Muscle layer of colon (tissue), 2 donors: Measurements from ENCODE around the gene MOK.

ENCODE experiments used
- H3K27ac ChIP-seq: one replicate; pipeline ENCODE4 v1.7.0; 2013; ENCODE audit warnings: low read depth, mild to moderate bottlenecking, low read length, moderate library complexity
- H3K27me3 ChIP-seq, 2 donors: one replicate each; pipeline ENCODE4 v1.7.0; 2013; ENCODE audit warnings: low read length in 2 of 2, mild to moderate bottlenecking in 2 of 2; ENCODE audit not compliant: insufficient read depth in 2 of 2, control insufficient read depth in 1 of 2
- H3K36me3 ChIP-seq: one replicate; pipeline ENCODE4 v1.7.0; 2013; ENCODE audit warnings: mild to moderate bottlenecking, low read length; ENCODE audit not compliant: insufficient read depth
- H3K4me1 ChIP-seq: one replicate; pipeline ENCODE4 v1.7.0; 2013; ENCODE audit warnings: mild to moderate bottlenecking, low read length; ENCODE audit not compliant: insufficient read depth
- H3K4me3 ChIP-seq, 2 donors: one replicate each; pipeline ENCODE4 v1.7.0; 2013; ENCODE audit warnings: low read length in 2 of 2, low read depth in 1 of 2, mild to moderate bottlenecking in 1 of 2, moderate library complexity in 1 of 2
- H3K9ac ChIP-seq: one replicate; pipeline ENCODE4 v1.7.0; 2013; ENCODE audit warnings: low read length
- H3K9me3 ChIP-seq: one replicate; pipeline ENCODE4 v1.7.0; 2013; ENCODE audit warnings: mild to moderate bottlenecking, low read length
- donor health status: abdominal sarcoma.
- donor health status: Adenocarcinoma of cecum.

The MOK gene

DNA sequence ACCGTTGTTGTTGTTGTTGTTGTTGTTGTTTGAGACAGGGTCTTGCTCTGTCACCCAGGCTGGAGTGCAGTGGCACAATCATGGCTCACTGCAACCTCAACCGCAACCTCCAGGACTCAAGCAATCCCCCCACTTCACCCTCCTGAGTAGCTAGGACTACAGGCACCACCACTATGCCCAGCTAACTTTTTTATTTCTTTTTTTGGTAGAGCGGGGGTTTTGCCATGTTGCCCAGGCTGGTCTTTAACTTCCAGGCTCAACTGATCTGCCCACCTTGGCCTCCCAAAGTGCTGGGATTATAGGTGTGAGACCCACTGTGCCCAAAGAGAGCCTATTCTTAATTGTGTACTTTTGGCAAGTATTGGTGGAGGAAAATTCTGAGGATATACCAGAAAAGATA lies 25.7 kb downstream of the MOK start:
- Histone ChIP-seq H3K27ac (no peak overlapping the region), H3K27me3 (no peaks in the 10 kb centered on the region), H3K4me1 (peaks cover 10% of the 10 kb centered on the region), H3K4me3 (no peak overlapping the region), H3K9me3 (no peaks in the 10 kb centered on the region), H3K9ac (no peak overlapping the region), H3K36me3 (peaks cover 5% of the 10 kb centered on the region)

GRCh38 chr14:102278631-102278935 lies 26.4 kb downstream of the MOK start:
- Histone ChIP-seq H3K36me3 (peaks cover 5% of the 10 kb centered on the region), H3K4me1 (peaks cover 10% of the 10 kb centered on the region), H3K9ac (no peak overlapping the region), H3K9me3 (no peaks in the 10 kb centered on the region), H3K4me3 (no peak overlapping the region), H3K27ac (no peak overlapping the region), H3K27me3 (no peaks in the 10 kb centered on the region)

DNA sequence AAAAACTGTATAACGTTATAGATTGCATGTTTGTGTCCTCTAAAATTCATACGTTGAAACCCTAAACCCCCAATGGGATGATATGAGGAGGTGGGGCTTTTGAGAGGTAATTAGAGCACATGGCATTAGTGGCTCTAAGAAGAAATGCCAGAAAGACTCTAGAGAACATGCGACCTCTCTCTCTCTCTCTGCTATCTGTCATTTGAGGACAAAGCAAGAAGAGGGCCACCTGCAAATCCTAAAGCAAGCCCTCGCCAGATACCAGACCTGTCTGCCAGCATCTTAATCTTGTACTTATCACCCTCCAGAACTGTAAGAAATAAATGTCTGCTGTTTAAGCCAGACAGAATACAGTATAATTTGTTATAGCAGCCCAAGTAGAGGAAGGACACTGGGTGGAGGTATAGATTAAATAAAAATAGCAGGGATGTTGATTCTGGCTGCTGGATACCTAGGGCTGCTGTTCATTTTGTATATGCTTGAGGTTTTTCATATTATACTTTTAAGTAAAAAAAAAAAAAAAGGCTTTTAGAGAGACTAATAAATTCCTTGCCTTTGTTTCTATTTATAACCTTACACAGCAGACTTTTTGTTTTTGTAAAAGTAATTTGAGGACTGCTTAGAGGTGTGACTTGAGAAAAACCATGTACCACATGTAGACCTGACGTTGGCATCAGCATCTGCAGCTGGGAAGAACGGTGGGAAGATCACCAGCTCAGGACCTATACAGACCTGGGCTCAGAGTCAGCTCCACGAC lies 26.9 kb downstream of the MOK start:
- no peaks in the 10 kb centered on the region for H3K9me3 ChIP-seq
- H3K4me1 ChIP-seq, result peaks cover 10% of the 10 kb centered on the region
- no peak overlapping the region for H3K4me3 ChIP-seq
- peaks cover 5% of the 10 kb centered on the region for H3K36me3 ChIP-seq
- H3K27me3 ChIP-seq, result no peaks in the 10 kb centered on the region
- H3K9ac ChIP-seq, result no peak overlapping the region
- H3K27ac ChIP-seq, result no peak overlapping the region

GRCh38 chr14:102275866-102276265 lies 29.1 kb downstream of the MOK start:
- no peak overlapping the region for H3K27ac ChIP-seq
- H3K27me3 ChIP-seq, result no peaks in the 10 kb centered on the region
- no peak overlapping the region for H3K4me3 ChIP-seq
- H3K4me1 ChIP-seq, result peaks cover 10% of the 10 kb centered on the region
- no peaks in the 10 kb centered on the region for H3K36me3 ChIP-seq
- H3K9ac ChIP-seq, result no peak overlapping the region
- H3K9me3 ChIP-seq, result no peaks in the 10 kb centered on the region

- Histone ChIP-seq H3K4me3 (no peak overlapping the region), H3K4me1 (no peaks in the 10 kb centered on the region), H3K9me3 (no peaks in the 10 kb centered on the region), H3K36me3 (no peaks in the 10 kb centered on the region), H3K9ac (no peak overlapping the region), H3K27me3 (no peaks in the 10 kb centered on the region), H3K27ac (no peak overlapping the region)
These were observed 32.6 kb downstream of the MOK start for GRCh38 chr14:102272392-102272791.

DNA sequence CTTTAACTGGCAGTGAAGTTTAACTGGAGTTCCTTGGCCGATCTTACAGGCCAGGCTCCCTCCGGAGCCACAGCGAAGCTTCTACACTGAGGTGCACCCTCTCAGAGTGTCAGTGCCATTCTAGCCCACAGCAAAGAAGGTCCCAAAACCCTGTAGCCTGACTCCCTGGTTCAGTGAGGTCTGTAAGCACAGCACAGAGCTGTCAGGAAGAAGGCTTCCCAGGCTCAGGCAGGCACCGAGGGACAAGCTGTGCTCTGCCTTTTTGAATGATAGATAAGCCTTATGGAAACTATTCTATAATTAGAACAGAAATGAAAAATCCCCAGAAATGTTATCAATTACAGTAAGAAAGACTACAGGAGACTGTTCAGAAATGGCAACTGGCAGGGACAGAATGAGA lies 40.2 kb downstream of the MOK start:
- Histone ChIP-seq H3K9ac (no peak overlapping the region), H3K36me3 (no peaks in the 10 kb centered on the region), H3K27ac (no peak overlapping the region), H3K9me3 (no peaks in the 10 kb centered on the region), H3K4me3 (no peak overlapping the region), H3K4me1 (no peaks in the 10 kb centered on the region), H3K27me3 (no peaks in the 10 kb centered on the region)

DNA sequence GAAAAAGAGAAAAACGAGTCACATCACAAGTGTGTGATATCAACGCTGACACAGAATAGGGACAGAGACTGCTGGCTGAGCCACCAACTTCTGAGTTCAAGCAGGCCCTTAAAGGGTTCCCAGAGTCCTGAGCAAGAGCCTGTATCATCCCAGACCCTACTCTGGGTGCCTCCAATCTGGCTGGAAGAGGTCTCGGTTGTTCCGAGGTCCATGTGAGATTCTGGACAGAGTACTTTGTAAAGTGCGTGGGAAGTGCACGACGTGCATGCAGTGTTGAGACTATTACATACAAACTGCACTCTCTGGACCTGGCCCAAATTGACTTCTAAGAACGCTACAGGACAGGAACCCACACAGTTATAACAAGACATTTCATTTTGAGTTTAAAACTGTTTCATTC lies 40.6 kb downstream of the MOK start:
- no peaks in the 10 kb centered on the region for H3K27me3 ChIP-seq
- H3K9ac ChIP-seq, result no peak overlapping the region
- H3K9me3 ChIP-seq, result no peaks in the 10 kb centered on the region
- no peaks in the 10 kb centered on the region for H3K4me1 ChIP-seq
- no peaks in the 10 kb centered on the region for H3K36me3 ChIP-seq
- no peak overlapping the region for H3K27ac ChIP-seq
- H3K4me3 ChIP-seq, result no peak overlapping the region

DNA sequence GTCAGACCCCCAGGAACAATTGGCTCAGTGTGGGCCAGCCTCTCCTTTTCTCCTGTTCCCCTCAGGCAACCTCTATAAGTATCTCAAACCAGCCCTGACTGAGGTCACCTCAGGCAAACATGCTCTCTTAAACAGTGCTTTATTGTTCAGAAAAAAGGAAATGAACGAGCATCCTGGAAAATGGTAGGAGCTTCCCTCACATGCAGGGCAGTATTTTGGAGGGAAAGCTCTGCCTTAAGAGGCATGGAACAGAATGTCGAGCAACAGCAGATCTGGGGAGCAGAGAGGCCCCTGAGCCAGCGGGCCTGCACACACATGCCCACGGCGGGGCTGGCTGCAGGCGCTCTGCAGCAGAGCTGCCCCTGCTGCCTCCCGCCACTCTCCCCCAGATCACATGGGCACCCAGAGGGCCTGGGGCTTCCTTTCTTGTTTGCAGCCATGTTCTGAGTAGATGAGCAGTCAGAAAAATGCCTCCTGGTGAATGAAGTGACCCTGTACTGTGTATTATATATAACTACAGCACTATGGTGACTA lies 42.0 kb downstream of the MOK start:
- Histone ChIP-seq H3K9me3 (no peaks in the 10 kb centered on the region), H3K36me3 (no peaks in the 10 kb centered on the region), H3K27me3 (no peaks in the 10 kb centered on the region), H3K4me3 (no peak overlapping the region), H3K4me1 (no peaks in the 10 kb centered on the region), H3K9ac (no peak overlapping the region), H3K27ac (no peak overlapping the region)

DNA sequence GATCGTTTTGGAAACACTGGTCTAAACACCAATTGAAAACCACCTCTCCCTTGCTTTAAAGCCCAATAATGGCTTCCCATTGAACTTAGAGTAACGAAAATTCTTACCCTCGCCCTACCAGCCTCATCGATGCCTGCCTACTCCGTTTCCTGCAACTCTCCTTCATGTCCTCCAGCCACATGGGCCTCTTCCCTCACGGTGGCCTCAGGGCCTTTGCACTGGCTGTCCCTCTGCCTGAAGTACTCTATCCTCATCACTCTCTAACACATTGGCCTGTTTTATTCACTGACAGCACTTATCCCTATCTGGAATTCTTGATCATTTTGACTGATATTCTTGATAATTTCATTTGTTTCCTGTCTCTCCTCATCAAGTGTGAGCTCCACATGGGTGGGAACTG lies 46.8 kb downstream of the MOK start:
- Histone ChIP-seq H3K9me3 (no peaks in the 10 kb centered on the region), H3K27me3 (no peaks in the 10 kb centered on the region), H3K36me3 (no peaks in the 10 kb centered on the region), H3K4me3 (no peak overlapping the region), H3K9ac (no peak overlapping the region), H3K4me1 (no peaks in the 10 kb centered on the region), H3K27ac (no peak overlapping the region)

DNA sequence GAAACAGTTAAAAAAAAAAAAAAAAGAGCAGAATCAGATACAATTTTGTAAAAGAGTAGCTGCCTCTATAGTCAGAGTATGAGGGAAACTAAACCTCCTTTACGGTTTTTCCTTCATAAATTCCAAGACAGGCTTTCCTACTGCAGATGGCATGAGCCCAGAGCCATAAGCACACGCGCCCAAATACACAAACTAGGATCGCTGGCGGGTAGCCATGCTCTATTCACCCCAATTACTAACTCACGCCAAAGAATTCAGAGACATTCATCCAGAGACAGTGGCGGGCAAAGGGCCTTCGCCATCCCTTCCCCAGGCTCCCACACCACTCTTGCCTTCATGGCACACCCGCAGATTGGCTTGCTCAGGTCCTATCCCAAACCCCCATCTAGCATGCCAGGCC lies 48.2 kb downstream of the MOK start:
- H3K4me3 ChIP-seq, result no peak overlapping the region
- H3K27ac ChIP-seq, result no peak overlapping the region
- no peaks in the 10 kb centered on the region for H3K9me3 ChIP-seq
- no peaks in the 10 kb centered on the region for H3K27me3 ChIP-seq
- no peaks in the 10 kb centered on the region for H3K36me3 ChIP-seq
- no peaks in the 10 kb centered on the region for H3K4me1 ChIP-seq
- no peak overlapping the region for H3K9ac ChIP-seq

GRCh38 chr14:102255401-102256190 lies 49.4 kb downstream of the MOK start:
- Histone ChIP-seq H3K9ac (no peak overlapping the region), H3K27me3 (no peaks in the 10 kb centered on the region), H3K4me1 (no peaks in the 10 kb centered on the region), H3K9me3 (no peaks in the 10 kb centered on the region), H3K36me3 (peaks cover 7% of the 10 kb centered on the region), H3K4me3 (no peak overlapping the region), H3K27ac (no peak overlapping the region)
